CD8-positive, alpha-beta memory T cell (primary cell): ENCODE measurements around the gene LARP1. TPM values are rescaled to one million over a fixed set of nuclear protein-coding genes. Genes with fewer than 3 reads are reported as not detected.
"Not testable (repeated sequence)": the region's sequence is repeated elsewhere in the genome, so short reads cannot be mapped to it uniquely, and the experiment has no call there.

Source experiments
- CTCF ChIA-PET: fragments of 350-600 bp; sonication (Branson Sonifier 250); formaldehyde crosslinking; loops from one replicate; lab custom pipeline; 2021; ENCODE audit warnings: antibody characterized with exemption; lab: Charles Lee
- POLR2A ChIA-PET: fragments of 350-600 bp; sonication (Branson Sonifier 250); formaldehyde crosslinking; loops from one replicate; lab custom pipeline; 2021; ENCODE audit warnings: antibody characterized with exemption; lab: Charles Lee
- DNase-seq, 5 donors: peaks; one replicate each; pipeline versions ENCODE4 v3.0.0 to v3.0.0-alpha.2; 2020 to 2022; ENCODE audit warnings: mixed read lengths in 1 of 5
- H3K27ac ChIP-seq: one replicate; pipeline ENCODE4 v1.7.0; 2013; ENCODE audit warnings: low read depth, mild to moderate bottlenecking, low read length, moderate library complexity
- H3K27me3 ChIP-seq: 2 replicates; pipeline ENCODE4 v1.7.0; 2013; ENCODE audit warnings: low read length, mild to moderate bottlenecking; ENCODE audit not compliant: insufficient read depth, poor library complexity, severe bottlenecking
- H3K36me3 ChIP-seq: 2 replicates; pipeline ENCODE4 v1.7.0; 2013; ENCODE audit warnings: mild to moderate bottlenecking, low read length, moderate library complexity; ENCODE audit not compliant: insufficient read depth
- H3K4me1 ChIP-seq: 2 replicates; pipeline ENCODE4 v1.7.0; 2013; ENCODE audit warnings: mild to moderate bottlenecking, low read length, moderate library complexity; ENCODE audit not compliant: insufficient read depth
- H3K4me3 ChIP-seq: 2 replicates; pipeline ENCODE4 v1.7.0; 2013; ENCODE audit warnings: mild to moderate bottlenecking, low read length
- H3K9me3 ChIP-seq: 2 replicates; pipeline ENCODE4 v1.7.0; 2013; ENCODE audit warnings: mild to moderate bottlenecking, low read length
- H3K27ac Mint-ChIP-seq, 8 donors: one replicate each; pipeline ENCODE4 v1.8.0; 2020 to 2021; ENCODE audit warnings: mixed read lengths in 8 of 8, mild to moderate bottlenecking in 6 of 8, inconsistent platforms in 3 of 8, moderate library complexity in 3 of 8
- H3K27me3 Mint-ChIP-seq, 2 donors: one replicate each; pipeline ENCODE4 v1.8.0; 2020 to 2021; ENCODE audit warnings: mixed read lengths in 2 of 2, mild to moderate bottlenecking in 1 of 2, moderate library complexity in 1 of 2
- H3K36me3 Mint-ChIP-seq, 3 donors: one replicate each; pipeline ENCODE4 v1.8.0; 2020 to 2021; ENCODE audit warnings: mixed read lengths in 3 of 3, inconsistent platforms in 1 of 3, mild to moderate bottlenecking in 1 of 3
- H3K4me1 Mint-ChIP-seq, 3 donors: one replicate each; pipeline ENCODE4 v1.8.0; 2020 to 2021; ENCODE audit warnings: mixed read lengths in 3 of 3, inconsistent platforms in 1 of 3, mild to moderate bottlenecking in 1 of 3
- H3K4me3 Mint-ChIP-seq, 7 donors: one replicate each; pipeline ENCODE4 v1.8.0; 2020 to 2021; ENCODE audit warnings: mixed read lengths in 7 of 7, mild to moderate bottlenecking in 6 of 7, moderate library complexity in 4 of 7, inconsistent platforms in 2 of 7
- H3K9me3 Mint-ChIP-seq, 5 donors: one replicate each; pipeline ENCODE4 v1.8.0; 2020 to 2022; ENCODE audit warnings: mixed read lengths in 5 of 5, mild to moderate bottlenecking in 3 of 5, moderate library complexity in 2 of 5, inconsistent platforms in 1 of 5
- polyA plus RNA-seq: library from polyadenylated mRNA; unstranded; fragments of 300-500 nt; fragmentation: Illumina TruSeq; gene quantifications from one replicate; pipeline ENCODE4 v1.2.3, GENCODE V29; 2021
- total RNA-seq, 2 experiments: library from RNA; stranded (reverse); gene quantifications; one replicate each; pipeline ENCODE4 v1.2.3, GENCODE V29; 2021

LARP1 gene
- total and polyA plus RNA-seq, 3 experiments from 2014 or later = 28.4 to 344 (median 329) TPM

- H3K4me3 ChIP-seq = no peak overlapping the region
- POLR2A ChIA-PET = no interaction called here
- H3K36me3 ChIP-seq = no peaks in the 10 kb centered on the region
- H3K4me1 ChIP-seq = no peaks in the 10 kb centered on the region
- Mint-ChIP-seq H3K27ac (no peak overlapping the region), H3K36me3 (no peaks in the 10 kb centered on the region), H3K4me1 (no peaks in the 10 kb centered on the region), H3K4me3 (no peak overlapping the region), H3K9me3 (peaks cover 0 to 5% (median 0%) of the 10 kb centered on the region in 5 donors), H3K27me3 (peaks cover 0 to 3% of the 10 kb centered on the region in 2 donors)
- H3K27ac ChIP-seq = no peak overlapping the region
- CTCF ChIA-PET = no interaction called here
- DNase-seq = no peak
- H3K27me3 ChIP-seq = no peaks in the 10 kb centered on the region
- H3K9me3 ChIP-seq = no peaks in the 10 kb centered on the region
These were observed 26.1 kb upstream of the LARP1 start for GRCh38 chr5:154728939-154729588.

- H3K4me3 ChIP-seq = no peak overlapping the region
- CTCF ChIA-PET = no interaction called here
- H3K27ac Mint-ChIP-seq = no peak overlapping the region
- DNase-seq = no peak
- H3K9me3 ChIP-seq = no peaks in the 10 kb centered on the region
- H3K9me3 Mint-ChIP-seq = peaks cover 0 to 5% (median 0%) of the 10 kb centered on the region in 5 donors
- no peaks in the 10 kb centered on the region for H3K36me3 ChIP-seq
- peaks cover 0 to 3% of the 10 kb centered on the region in 2 donors for H3K27me3 Mint-ChIP-seq
- no peaks in the 10 kb centered on the region for H3K4me1 Mint-ChIP-seq
- H3K4me1 ChIP-seq = no peaks in the 10 kb centered on the region
- no peak overlapping the region for H3K27ac ChIP-seq
- POLR2A ChIA-PET = no interaction called here
- H3K27me3 ChIP-seq = no peaks in the 10 kb centered on the region
- no peaks in the 10 kb centered on the region for H3K36me3 Mint-ChIP-seq
- H3K4me3 Mint-ChIP-seq = no peak overlapping the region
These were observed 25.6 kb upstream of the LARP1 start for GRCh38 chr5:154729613-154730012.

GRCh38 chr5:154730761-154731160, 24.4 kb upstream of the LARP1 start:
- POLR2A ChIA-PET, DNase-seq, H3K4me1 Mint-ChIP-seq, H3K4me3 Mint-ChIP-seq, H3K4me3 ChIP-seq, H3K9me3 Mint-ChIP-seq, H3K36me3 ChIP-seq, H3K4me1 ChIP-seq, H3K27ac ChIP-seq, CTCF ChIA-PET, H3K9me3 ChIP-seq, H3K27me3 Mint-ChIP-seq, H3K36me3 Mint-ChIP-seq, H3K27me3 ChIP-seq: not testable (repeated sequence)
- H3K27ac Mint-ChIP-seq = peak overlapping the region in 1 of 8 donors; percentile 2

DNA sequence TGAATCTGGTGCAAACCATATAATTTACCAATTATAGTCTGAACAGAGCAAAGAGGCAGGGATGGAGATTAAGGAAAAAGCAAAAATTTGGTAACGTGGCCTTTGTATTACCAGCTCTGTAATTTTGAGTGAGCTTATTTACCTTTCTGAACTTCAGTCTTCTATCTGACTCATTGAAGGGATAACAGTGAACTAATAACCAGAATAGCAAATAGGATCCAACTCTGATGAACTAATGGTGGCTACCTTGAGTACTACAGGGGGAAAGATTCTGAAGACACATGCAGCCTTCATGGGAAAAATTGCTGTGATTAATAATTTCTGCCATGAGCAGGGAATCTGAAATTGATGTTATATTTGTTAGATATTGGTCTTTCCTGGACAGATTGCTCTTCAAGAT, 23.0 kb upstream of the LARP1 start:
- ChIA-PET CTCF (no interaction called here), POLR2A (no interaction called here)
- no peak overlapping the region for H3K4me3 ChIP-seq
- peaks cover 0 to 5% (median 0%) of the 10 kb centered on the region in 5 donors for H3K9me3 Mint-ChIP-seq
- H3K27me3 ChIP-seq = no peaks in the 10 kb centered on the region
- no peak overlapping the region for H3K27ac Mint-ChIP-seq
- no peak for DNase-seq
- H3K36me3 ChIP-seq = no peaks in the 10 kb centered on the region
- H3K27ac ChIP-seq = no peak overlapping the region
- H3K4me1 Mint-ChIP-seq = no peaks in the 10 kb centered on the region
- H3K9me3 ChIP-seq = no peaks in the 10 kb centered on the region
- no peaks in the 10 kb centered on the region for H3K36me3 Mint-ChIP-seq
- peaks cover 0 to 3% of the 10 kb centered on the region in 2 donors for H3K27me3 Mint-ChIP-seq
- no peak overlapping the region for H3K4me3 Mint-ChIP-seq
- no peaks in the 10 kb centered on the region for H3K4me1 ChIP-seq

GRCh38 chr5:154734370-154735248, 20.6 kb upstream of the LARP1 start:
- CTCF ChIA-PET = no interaction called here
- POLR2A ChIA-PET = no interaction called here
- Histone ChIP-seq H3K27ac (no peak overlapping the region), H3K9me3 (no peaks in the 10 kb centered on the region), H3K4me3 (no peak overlapping the region), H3K4me1 (no peaks in the 10 kb centered on the region), H3K36me3 (no peaks in the 10 kb centered on the region), H3K27me3 (no peaks in the 10 kb centered on the region)
- Mint-ChIP-seq H3K4me3 (no peak overlapping the region), H3K27me3 (peaks cover 0 to 3% of the 10 kb centered on the region in 2 donors), H3K36me3 (no peaks in the 10 kb centered on the region), H3K27ac (no peak overlapping the region), H3K9me3 (peaks cover 0 to 2% (median 0%) of the 10 kb centered on the region in 5 donors), H3K4me1 (no peaks in the 10 kb centered on the region)
- no peak for DNase-seq

DNA sequence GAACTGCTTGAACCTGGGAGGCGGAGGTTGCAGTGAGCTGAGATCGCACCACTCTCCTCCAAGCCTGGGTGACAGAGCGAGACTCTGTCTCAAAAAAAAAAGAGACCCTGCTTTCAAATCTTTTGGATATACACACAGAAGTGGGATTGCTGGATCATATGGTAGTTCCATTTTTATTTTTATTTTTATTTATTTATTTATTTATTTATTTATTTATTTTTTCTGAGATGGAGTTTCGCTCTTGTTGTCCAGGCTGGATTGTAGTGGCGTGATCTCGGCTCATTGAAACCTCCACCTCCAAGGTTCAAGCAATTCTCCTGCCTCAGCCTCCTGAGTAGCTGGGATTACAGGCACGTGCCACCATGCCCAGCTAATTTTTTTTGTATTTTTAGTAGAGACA, 19.8 kb upstream of the LARP1 start:
- H3K9me3 ChIP-seq, H3K9me3 Mint-ChIP-seq, CTCF ChIA-PET, H3K27ac ChIP-seq, H3K4me1 Mint-ChIP-seq, DNase-seq, H3K27me3 Mint-ChIP-seq, H3K4me1 ChIP-seq, H3K27ac Mint-ChIP-seq, POLR2A ChIA-PET, H3K27me3 ChIP-seq, H3K4me3 Mint-ChIP-seq, H3K36me3 ChIP-seq, H3K4me3 ChIP-seq, H3K36me3 Mint-ChIP-seq: not testable (repeated sequence)

- H3K9me3 Mint-ChIP-seq, H3K4me3 ChIP-seq, H3K27ac ChIP-seq, H3K36me3 Mint-ChIP-seq, H3K4me1 Mint-ChIP-seq, H3K27me3 Mint-ChIP-seq, H3K27me3 ChIP-seq, POLR2A ChIA-PET, H3K27ac Mint-ChIP-seq, H3K4me3 Mint-ChIP-seq, H3K4me1 ChIP-seq, H3K9me3 ChIP-seq, DNase-seq, CTCF ChIA-PET, H3K36me3 ChIP-seq: not testable (repeated sequence)
These were observed 18.8 kb upstream of the LARP1 start for GRCh38 chr5:154736372-154736771.

DNA sequence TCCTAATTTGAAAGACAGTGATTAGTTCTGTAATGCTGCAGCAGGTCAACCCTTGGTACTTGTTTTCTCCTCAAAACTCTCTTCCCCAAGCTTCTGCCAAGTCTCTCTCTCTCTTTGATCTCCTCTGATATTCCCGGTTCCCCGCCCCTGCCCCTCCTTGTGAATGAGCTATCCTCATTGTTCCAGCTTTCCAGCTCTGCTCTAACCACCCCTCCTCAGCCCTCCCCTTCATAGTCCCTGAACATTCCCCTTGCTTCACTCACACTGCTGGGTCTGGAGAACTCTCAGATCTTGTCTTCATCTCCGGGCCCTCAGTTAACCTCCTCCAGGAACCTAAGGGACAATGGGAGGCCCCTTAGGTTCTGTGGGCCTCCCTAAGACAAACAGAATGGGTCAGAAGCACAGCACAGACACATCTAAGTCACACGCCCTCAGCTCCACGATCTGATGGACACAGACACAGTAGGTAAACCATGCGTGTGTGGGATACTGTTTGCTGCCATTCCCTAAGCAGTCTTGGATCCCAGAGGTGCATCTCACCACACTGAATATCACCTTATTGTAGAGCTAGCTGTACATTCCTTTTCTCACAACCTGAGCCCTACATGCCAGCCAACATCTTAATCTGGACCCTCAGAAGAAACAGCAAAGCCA, 17.4 kb upstream of the LARP1 start:
- ChIA-PET CTCF (interaction anchor here (1.0 kb wide), 1 partner anchor 129 kb away, joined by 3 read pairs; no protein-coding TSS in a partner anchor), POLR2A (no interaction called here)
- Histone ChIP-seq H3K36me3 (no peaks in the 10 kb centered on the region), H3K27ac (no peak overlapping the region), H3K4me3 (no peak overlapping the region), H3K27me3 (no peaks in the 10 kb centered on the region), H3K9me3 (no peaks in the 10 kb centered on the region), H3K4me1 (no peaks in the 10 kb centered on the region)
- Mint-ChIP-seq H3K36me3 (no peaks in the 10 kb centered on the region), H3K27ac (no peak overlapping the region), H3K4me1 (no peaks in the 10 kb centered on the region), H3K27me3 (no peaks in the 10 kb centered on the region), H3K9me3 (no peaks in the 10 kb centered on the region), H3K4me3 (no peak overlapping the region)
- DNase-seq = no peak
